CD4-positive, alpha-beta T cell treated with Interleukin-6 at 100 ng/mL for 8 hours (primary cell): Measurements from ENCODE around the gene SIN3A.
"Not testable (repeated sequence)": the region's sequence is repeated elsewhere in the genome, so short reads cannot be mapped to it uniquely, and the experiment has no call there.

Source experiments
- DNase-seq: peaks from one replicate; pipeline ENCODE4 v3.0.0-alpha.2; 2020; ENCODE audit warnings: mixed read lengths, low spot score

The SIN3A gene

GRCh38 chr15:75333654-75334419 is 117.7 kb downstream of the SIN3A start:
- not testable (repeated sequence) for DNase-seq

- DNase-seq, result not testable (repeated sequence)
Observed at GRCh38 chr15:75332093-75332492, 119.4 kb downstream of the SIN3A start.

- no peak for DNase-seq
Observed at GRCh38 chr15:75329571-75329970, 121.9 kb downstream of the SIN3A start.

GRCh38 chr15:75328493-75329314 is 122.8 kb downstream of the SIN3A start:
- no peak for DNase-seq

- no peak for DNase-seq
Observed at GRCh38 chr15:75327491-75327890, 124.0 kb downstream of the SIN3A start.

- no peak for DNase-seq
Observed at GRCh38 chr15:75327005-75327404, 124.5 kb downstream of the SIN3A start.

- DNase-seq, result no peak
Observed at GRCh38 chr15:75325922-75326321, 125.6 kb downstream of the SIN3A start.

GRCh38 chr15:75321711-75322110 is 129.8 kb downstream of the SIN3A start:
- no peak for DNase-seq
